NT2/D1 (cell line): ENCODE results near the gene NAXE.
"Not testable (repeated sequence)": the region's sequence is repeated elsewhere in the genome, so short reads cannot be mapped to it uniquely, and the experiment has no call there.

Experiments
- DNase-seq: peaks from one replicate; pipeline ENCODE4 v3.0.0-alpha.2; 2011; ENCODE audit warnings: low read depth, low spot score
- H3K27me3 ChIP-seq: 2 replicates; pipeline ENCODE4 v1.6.0; 2011; ENCODE audit warnings: mild to moderate bottlenecking; ENCODE audit not compliant: insufficient read length, insufficient read depth
- H3K36me3 ChIP-seq: 2 replicates; pipeline ENCODE4 v1.6.1; 2011; ENCODE audit warnings: mild to moderate bottlenecking, low read length, mixed read lengths; ENCODE audit not compliant: insufficient read depth, insufficient read length
- H3K4me1 ChIP-seq: 2 replicates; pipeline ENCODE4 v1.5.1; 2011; ENCODE audit not compliant: insufficient read depth, insufficient read length
- H3K4me3 ChIP-seq: 2 replicates; pipeline ENCODE4 v1.5.1; 2011; ENCODE audit warnings: low read depth; ENCODE audit not compliant: insufficient read length
- H3K9ac ChIP-seq: 2 replicates; pipeline ENCODE4 v1.6.0; 2011; ENCODE audit warnings: low read depth; ENCODE audit not compliant: insufficient read length
- H3K9me3 ChIP-seq: 2 replicates; pipeline ENCODE4 v1.5.1; 2011; ENCODE audit warnings: mild to moderate bottlenecking, low read length; ENCODE audit not compliant: insufficient read depth
- SUZ12 ChIP-seq: IDR thresholded peaks from 2 replicates; pipeline ENCODE4 v1.6.1; 2011; ENCODE audit not compliant: insufficient read length, insufficient read depth; ENCODE audit errors: extremely low read depth
- YY1 ChIP-seq: IDR thresholded peaks from 2 replicates; pipeline ENCODE4 v1.6.1; 2011; ENCODE audit not compliant: insufficient read length, insufficient read depth
- ZNF274 ChIP-seq: IDR thresholded peaks from 2 replicates; pipeline ENCODE4 v1.6.1; 2011; ENCODE audit warnings: mild to moderate bottlenecking, low read depth, low read length

NAXE gene

DNA sequence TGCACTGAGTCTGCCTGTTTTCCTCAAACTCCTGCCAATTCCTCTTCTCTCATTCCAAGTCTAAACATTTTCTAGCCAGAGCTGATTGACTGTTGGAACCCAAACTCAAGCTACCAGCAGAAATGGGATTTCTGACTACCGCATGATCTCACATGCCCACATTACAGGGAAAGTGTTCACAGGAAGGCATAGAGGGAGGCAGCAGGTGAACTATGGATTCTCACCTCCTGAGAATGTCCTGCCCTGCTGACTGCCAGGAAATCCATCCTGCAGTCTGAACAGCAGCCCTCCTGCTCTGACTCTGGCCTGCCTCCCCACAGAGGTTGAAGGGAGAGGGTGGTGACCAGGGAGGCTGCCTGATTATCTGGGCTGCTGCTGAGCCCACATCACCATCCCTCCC lies 41.7 kb upstream of the NAXE start:
- Histone ChIP-seq H3K9me3 (no peaks in the 10 kb centered on the region), H3K27me3 (no peaks in the 10 kb centered on the region), H3K36me3 (peaks cover 92% of the 10 kb centered on the region), H3K4me1 (no peaks in the 10 kb centered on the region), H3K9ac (no peak overlapping the region), H3K4me3 (no peak overlapping the region)
- TF ChIP-seq YY1 = no peak
- TF ChIP-seq ZNF274 = no peak
- no peak for TF ChIP-seq SUZ12
- DNase-seq = no peak

DNA sequence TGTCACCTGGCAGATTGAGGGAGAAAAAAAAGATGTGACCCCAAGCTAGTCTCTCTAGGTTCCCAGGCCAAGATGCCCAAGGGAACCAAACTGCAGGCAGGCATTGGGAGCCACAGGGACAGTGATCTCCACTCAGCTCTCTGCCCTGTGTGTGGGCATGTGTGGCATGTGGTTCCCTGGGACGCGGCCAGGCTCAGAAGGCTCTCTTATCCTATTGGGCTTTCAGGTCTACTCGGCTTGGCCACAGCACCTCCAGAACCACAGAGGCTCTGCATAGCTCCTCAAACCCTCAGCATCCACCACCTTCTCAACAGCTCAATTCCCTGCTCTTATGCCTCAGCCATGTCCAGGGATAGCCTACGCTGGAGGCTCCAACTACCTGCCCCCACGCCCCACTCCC lies 41.2 kb upstream of the NAXE start:
- H3K9ac ChIP-seq = no peak overlapping the region
- H3K4me1 ChIP-seq = no peaks in the 10 kb centered on the region
- no peak for DNase-seq
- H3K4me3 ChIP-seq = no peak overlapping the region
- no peaks in the 10 kb centered on the region for H3K9me3 ChIP-seq
- no peaks in the 10 kb centered on the region for H3K27me3 ChIP-seq
- peaks cover 91% of the 10 kb centered on the region for H3K36me3 ChIP-seq
- TF ChIP-seq ZNF274 (no peak), YY1 (no peak), SUZ12 (no peak)

DNA sequence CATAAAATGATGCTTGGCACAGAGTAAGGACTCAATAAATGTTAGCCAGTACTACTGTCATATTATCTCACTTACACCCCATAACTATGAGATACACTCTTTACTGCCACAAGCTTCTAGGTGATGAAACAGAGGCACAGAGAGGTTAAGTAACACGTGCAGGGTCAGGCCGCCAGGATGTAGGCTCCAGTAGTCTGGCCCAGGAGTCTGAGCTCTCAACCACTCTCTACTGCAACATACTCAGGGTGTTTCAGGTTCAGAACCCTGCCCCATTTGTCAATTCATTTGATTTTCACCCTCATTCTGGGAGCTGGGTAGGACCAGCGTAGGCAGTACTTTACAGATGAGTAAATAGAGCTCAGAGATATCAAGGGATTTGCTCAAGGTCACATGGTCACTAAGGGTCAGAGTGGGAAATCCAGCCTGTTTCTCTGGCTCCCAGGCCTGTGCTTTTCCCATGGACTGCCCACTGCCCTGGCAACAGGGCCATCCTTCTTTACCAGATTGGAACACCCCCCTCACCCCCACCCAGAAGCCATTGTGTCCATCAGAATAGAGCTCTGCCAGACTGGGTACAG lies 40.4 kb upstream of the NAXE start:
- TF ChIP-seq YY1 (no peak), ZNF274 (no peak), SUZ12 (no peak)
- H3K4me3 ChIP-seq = no peak overlapping the region
- no peak overlapping the region for H3K9ac ChIP-seq
- H3K27me3 ChIP-seq = no peaks in the 10 kb centered on the region
- peaks cover 89% of the 10 kb centered on the region for H3K36me3 ChIP-seq
- H3K9me3 ChIP-seq = no peaks in the 10 kb centered on the region
- DNase-seq = no peak
- no peaks in the 10 kb centered on the region for H3K4me1 ChIP-seq

DNA sequence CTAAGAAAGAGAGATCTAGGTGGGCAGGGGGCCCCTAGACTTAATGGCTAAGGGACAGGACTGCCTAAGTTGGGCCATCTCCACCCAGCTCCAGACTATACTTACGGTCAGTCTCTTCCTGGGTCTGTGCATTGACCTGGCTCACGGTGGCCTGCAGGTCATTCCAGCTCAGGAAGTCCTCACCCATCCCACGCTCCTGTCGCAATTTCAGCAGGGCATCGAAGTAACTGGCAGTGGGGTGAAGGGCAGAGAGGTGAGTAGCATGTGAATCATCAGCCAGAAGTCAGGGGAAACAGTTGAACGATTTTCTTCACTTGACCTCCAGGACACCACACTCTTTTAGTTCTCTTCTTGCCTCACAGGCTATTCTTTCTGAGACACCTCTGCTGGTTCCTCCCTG lies 39.7 kb upstream of the NAXE start:
- Histone ChIP-seq H3K27me3 (no peaks in the 10 kb centered on the region), H3K4me3 (no peak overlapping the region), H3K36me3 (peaks cover 89% of the 10 kb centered on the region), H3K4me1 (no peaks in the 10 kb centered on the region), H3K9ac (no peak overlapping the region), H3K9me3 (no peaks in the 10 kb centered on the region)
- no peak for DNase-seq
- no peak for TF ChIP-seq ZNF274

DNA sequence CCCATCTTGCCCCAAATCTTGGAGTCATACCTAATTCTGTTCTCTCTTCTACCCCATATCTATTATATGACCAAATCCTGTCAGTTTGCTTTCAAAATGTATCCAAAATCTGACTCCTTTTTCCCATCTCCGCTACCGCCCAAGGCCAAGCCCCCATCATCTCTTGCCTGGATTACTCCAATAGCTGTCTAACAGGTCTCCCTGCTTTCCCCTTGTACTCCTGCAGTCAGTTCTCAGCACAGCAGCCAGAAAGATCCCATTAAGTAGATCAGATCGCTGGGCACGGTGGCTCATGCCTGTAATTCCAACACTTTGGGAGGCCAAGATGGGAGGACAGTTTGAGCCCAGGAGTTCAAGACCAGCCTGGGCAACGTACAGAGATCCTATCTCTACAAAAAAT lies 39.1 kb upstream of the NAXE start:
- H3K4me1 ChIP-seq = no peaks in the 10 kb centered on the region

DNA sequence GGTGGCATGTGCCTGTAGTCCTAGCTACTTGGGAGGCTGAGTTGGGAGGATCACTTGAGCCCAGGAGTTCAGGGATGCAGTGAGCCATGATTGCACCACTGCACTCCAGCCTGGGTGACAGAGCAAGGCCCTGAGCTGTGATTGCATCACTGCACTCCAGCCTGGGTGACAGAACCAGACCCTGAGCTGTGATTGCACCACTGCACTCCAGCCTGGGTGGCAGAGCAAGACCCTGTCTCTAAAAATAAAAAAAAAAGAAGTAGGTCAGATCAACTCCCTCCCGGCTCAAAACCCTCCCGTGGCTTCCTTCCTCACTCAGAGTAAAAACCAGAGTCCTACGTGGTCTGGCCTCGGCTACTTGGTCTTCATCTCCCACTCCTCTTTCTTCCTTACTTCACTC lies 38.6 kb upstream of the NAXE start:
- not testable (repeated sequence) for H3K9ac ChIP-seq, DNase-seq, H3K9me3 ChIP-seq, H3K4me1 ChIP-seq, H3K4me3 ChIP-seq, H3K27me3 ChIP-seq
- peaks cover 78% of the 10 kb centered on the region for H3K36me3 ChIP-seq

More for the DNA sequence above, 39.1 kb upstream of the NAXE start:
- Histone ChIP-seq H3K27me3 (no peaks in the 10 kb centered on the region), H3K4me3 (no peak overlapping the region), H3K36me3 (peaks cover 82% of the 10 kb centered on the region), H3K9me3 (no peaks in the 10 kb centered on the region), H3K9ac (no peak overlapping the region)
- DNase-seq = no peak
- TF ChIP-seq ZNF274 (no peak), SUZ12 (no peak), YY1 (no peak)

DNA sequence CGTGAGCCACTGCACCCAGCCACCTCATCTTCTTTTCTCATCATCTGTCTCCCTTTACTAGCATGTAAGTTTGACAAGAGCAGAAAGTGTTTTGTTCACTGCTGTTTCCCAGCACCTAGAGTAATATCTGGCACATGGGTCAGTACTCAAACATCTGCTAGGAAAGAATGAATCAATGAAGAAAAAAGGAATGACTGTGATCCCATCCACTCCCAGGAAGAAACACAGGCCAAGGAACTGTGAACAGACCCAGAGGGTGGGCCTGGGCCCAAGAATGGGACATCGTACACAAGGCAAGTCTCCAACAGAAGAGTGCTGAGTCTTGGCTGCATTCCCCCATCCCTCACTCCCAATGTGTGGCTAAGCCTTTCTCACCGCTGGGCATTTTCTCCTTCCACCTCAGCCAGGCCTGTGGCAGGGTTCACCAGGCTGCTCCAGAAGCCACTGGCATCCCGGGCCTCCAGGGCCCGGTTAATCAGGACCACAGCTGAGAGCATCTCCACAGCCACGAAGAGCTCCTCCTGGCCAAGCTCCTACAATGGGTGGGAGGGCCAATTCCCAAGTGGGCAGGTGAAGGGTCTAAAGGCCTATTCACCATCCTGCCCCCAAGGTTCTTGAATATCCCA lies 37.6 kb upstream of the NAXE start:
- H3K4me3 ChIP-seq = no peak overlapping the region
- peaks cover 68% of the 10 kb centered on the region for H3K36me3 ChIP-seq
- no peaks in the 10 kb centered on the region for H3K27me3 ChIP-seq
- no peaks in the 10 kb centered on the region for H3K9me3 ChIP-seq
- no peaks in the 10 kb centered on the region for H3K4me1 ChIP-seq
- TF ChIP-seq ZNF274 (no peak), YY1 (no peak), SUZ12 (no peak)
- no peak for DNase-seq
- H3K9ac ChIP-seq = no peak overlapping the region

DNA sequence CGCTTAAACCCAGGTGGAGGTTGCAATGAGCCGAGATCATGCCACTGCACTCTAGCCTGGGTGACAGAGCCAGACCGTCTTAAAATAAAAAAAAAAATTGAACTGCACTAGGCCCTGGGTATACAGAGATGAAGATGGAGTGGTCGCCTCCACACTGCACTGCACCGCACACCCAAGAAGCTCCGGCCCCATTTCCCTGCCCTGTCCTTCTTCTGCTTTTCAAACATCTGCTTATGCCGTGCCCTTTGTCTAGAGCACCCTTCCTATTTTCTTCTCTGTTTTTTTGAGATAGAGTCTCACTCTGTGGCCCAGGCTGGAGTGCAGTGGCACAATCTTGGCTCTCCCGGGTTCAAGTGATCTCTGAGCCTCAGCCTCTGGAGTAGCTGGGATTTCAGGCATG lies 36.6 kb upstream of the NAXE start:
- no peaks in the 10 kb centered on the region for H3K4me1 ChIP-seq
- DNase-seq = no peak
- no peak overlapping the region for H3K4me3 ChIP-seq
- no peak overlapping the region for H3K9ac ChIP-seq
- peaks cover 72% of the 10 kb centered on the region for H3K36me3 ChIP-seq
- H3K9me3 ChIP-seq = no peaks in the 10 kb centered on the region
- no peaks in the 10 kb centered on the region for H3K27me3 ChIP-seq
- TF ChIP-seq SUZ12 = no peak
- no peak for TF ChIP-seq YY1
- no peak for TF ChIP-seq ZNF274
